ENCODE measurements around the gene VWCE.
"Not testable (repeated sequence)": the region's sequence is repeated elsewhere in the genome, so short reads cannot be mapped to it uniquely, and the experiment has no call there.

VWCE gene

DNA sequence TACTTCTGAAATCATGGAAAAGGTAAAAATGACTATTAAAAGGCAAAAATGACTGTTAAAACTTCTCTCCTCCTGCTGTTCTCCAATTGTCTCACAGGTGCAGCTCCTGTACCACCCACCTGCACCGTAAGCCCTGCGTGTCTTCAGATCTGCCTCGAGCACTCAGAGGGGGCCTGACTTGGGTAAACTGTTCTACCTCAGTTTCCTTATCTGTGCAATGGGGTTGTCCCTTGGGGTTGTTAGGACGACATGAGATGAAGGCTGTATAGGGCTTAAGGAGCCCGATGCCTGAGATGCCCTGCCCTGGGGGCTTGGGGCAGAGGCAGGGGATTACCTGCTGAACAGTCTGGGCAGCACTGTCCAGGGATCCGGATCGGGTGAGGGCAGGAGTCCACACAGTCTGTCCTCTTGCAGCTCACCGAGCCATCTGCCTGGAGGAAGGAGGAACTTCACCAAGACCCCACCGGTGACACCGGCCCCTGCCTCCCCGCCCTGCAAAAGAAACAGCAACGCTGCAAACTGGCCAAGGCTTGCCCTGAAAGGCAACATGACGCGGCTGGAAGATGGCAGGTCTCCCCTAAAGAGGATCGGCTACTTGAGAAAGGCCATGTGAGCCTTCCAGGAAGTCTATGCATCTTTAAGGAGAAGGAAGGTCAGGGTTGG is 26.4 kb downstream of the VWCE start:
- Histone ChIP-seq H2AFZ (ENCODE audit: low read depth, low read length) (no peak overlapping the region), H3K4me1 (ENCODE audit: insufficient read depth, low read length) (no peaks in the 10 kb centered on the region), H3K27me3 (ENCODE audit: insufficient read depth, low read length) (no peaks in the 10 kb centered on the region), H3K36me3 (ENCODE audit: insufficient read depth, low read length) (no peaks in the 10 kb centered on the region), H3K9me3 (ENCODE audit: low read length) (no peaks in the 10 kb centered on the region), H3K4me3 (ENCODE audit: low read length) (no peak overlapping the region)

DNA sequence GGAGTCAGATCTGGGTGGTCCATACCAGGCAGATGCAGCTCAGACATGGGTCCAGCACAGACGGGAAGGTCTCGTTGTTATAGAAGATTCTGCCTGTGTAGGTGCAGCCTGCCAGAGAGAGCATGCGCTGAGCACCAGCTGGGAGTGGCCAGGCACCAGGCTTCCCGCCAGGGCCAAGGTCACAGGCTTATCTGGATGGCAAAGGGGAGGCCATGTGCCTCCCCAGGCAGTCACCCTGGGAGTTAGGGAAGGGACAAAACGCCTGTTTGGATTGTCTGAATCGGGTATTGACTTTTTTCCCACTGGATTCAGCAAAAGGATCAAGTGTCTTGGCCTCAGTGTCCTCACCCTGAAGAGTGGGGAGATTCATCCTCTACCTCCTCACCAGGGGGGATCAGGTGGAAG is 27.7 kb downstream of the VWCE start:
- no peak overlapping the region for H3K4me3 ChIP-seq (ENCODE audit: low read length)
- no peak overlapping the region for H2AFZ ChIP-seq (ENCODE audit: low read depth, low read length)
- no peaks in the 10 kb centered on the region for H3K9me3 ChIP-seq (ENCODE audit: low read length)
- no peaks in the 10 kb centered on the region for H3K36me3 ChIP-seq (ENCODE audit: insufficient read depth, low read length)
- no peaks in the 10 kb centered on the region for H3K4me1 ChIP-seq (ENCODE audit: insufficient read depth, low read length)
- H3K27me3 ChIP-seq (ENCODE audit: insufficient read depth, low read length) = no peaks in the 10 kb centered on the region

GRCh38 chr11:61266602-61267001 is 28.5 kb downstream of the VWCE start:
- H3K27me3 ChIP-seq (ENCODE audit: insufficient read depth, low read length) = no peaks in the 10 kb centered on the region
- no peak overlapping the region for H3K4me3 ChIP-seq (ENCODE audit: low read length)
- H2AFZ ChIP-seq (ENCODE audit: low read depth, low read length) = no peak overlapping the region
- no peaks in the 10 kb centered on the region for H3K9me3 ChIP-seq (ENCODE audit: low read length)
- no peaks in the 10 kb centered on the region for H3K36me3 ChIP-seq (ENCODE audit: insufficient read depth, low read length)
- H3K4me1 ChIP-seq (ENCODE audit: insufficient read depth, low read length) = no peaks in the 10 kb centered on the region

DNA sequence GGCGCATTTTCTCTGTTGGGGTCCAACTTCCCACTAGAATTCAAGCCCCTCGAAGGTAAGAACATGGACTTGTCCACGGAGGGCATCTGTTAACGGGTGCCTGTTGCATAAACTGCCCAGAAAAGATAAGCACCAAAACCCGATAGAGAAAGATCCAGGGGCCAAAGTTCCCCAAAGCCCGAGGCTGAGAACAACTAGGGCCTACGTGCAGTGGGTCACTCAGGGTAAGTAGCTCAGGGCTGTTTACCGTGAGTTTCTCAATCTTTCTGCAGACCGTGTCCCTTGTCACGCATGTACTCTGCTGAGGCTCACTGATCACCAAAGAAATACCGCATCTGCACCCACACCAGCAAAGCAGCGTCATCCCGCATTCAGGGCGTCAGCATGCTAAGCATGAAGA is 29.8 kb downstream of the VWCE start:
- Histone ChIP-seq H3K9me3 (ENCODE audit: low read length) (no peaks in the 10 kb centered on the region), H3K4me3 (ENCODE audit: low read length) (no peak overlapping the region), H3K36me3 (ENCODE audit: insufficient read depth, low read length) (no peaks in the 10 kb centered on the region), H2AFZ (ENCODE audit: low read depth, low read length) (no peak overlapping the region), H3K27me3 (ENCODE audit: insufficient read depth, low read length) (no peaks in the 10 kb centered on the region), H3K4me1 (ENCODE audit: insufficient read depth, low read length) (no peaks in the 10 kb centered on the region)

DNA sequence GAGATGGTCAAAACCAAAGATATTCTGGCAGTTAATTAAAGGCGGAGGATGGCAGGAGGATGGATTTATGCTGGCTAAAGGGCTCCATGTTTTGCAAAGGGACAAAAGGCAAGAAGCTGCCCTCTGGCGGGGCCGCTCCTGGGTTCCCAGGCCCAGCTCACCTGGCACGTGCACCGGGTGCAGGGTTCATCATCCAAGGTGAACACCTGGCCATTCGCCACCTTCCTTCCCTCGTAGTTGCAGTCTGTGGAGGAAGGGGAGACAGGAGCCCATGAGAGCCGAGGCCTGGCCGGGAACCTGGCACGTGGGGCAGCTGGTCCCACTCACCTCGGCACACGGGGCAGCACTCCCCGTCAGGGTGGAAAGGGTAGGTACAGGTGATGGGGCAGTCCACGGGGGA is 30.3 kb downstream of the VWCE start:
- Histone ChIP-seq H3K4me3 (ENCODE audit: low read length) (no peak overlapping the region), H3K9me3 (ENCODE audit: low read length) (no peaks in the 10 kb centered on the region), H2AFZ (ENCODE audit: low read depth, low read length) (no peak overlapping the region), H3K4me1 (ENCODE audit: insufficient read depth, low read length) (no peaks in the 10 kb centered on the region), H3K27me3 (ENCODE audit: insufficient read depth, low read length) (no peaks in the 10 kb centered on the region), H3K36me3 (ENCODE audit: insufficient read depth, low read length) (no peaks in the 10 kb centered on the region)

DNA sequence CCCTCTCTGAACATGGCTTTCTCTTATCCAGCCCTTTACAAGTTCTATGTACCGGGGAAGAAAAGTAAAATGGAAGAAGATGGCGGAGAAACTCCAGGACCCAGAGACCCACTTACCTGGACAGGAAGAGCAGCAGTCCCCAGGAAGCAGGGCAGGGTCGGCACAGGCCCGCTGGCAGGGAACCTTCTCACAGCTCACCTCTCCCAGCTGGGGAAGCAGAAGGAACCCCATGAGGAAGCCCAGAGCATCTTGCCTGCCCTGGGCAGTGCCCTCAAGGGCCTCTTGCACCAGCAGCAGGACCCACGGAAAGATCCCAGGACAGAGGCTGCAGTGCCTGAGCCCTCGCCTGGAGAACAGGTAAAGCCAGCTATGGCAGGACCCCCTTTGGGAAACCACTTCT is 30.7 kb downstream of the VWCE start:
- H3K27me3 ChIP-seq (ENCODE audit: insufficient read depth, low read length) = no peaks in the 10 kb centered on the region
- H3K4me3 ChIP-seq (ENCODE audit: low read length) = no peak overlapping the region
- H3K36me3 ChIP-seq (ENCODE audit: insufficient read depth, low read length) = no peaks in the 10 kb centered on the region

DNA sequence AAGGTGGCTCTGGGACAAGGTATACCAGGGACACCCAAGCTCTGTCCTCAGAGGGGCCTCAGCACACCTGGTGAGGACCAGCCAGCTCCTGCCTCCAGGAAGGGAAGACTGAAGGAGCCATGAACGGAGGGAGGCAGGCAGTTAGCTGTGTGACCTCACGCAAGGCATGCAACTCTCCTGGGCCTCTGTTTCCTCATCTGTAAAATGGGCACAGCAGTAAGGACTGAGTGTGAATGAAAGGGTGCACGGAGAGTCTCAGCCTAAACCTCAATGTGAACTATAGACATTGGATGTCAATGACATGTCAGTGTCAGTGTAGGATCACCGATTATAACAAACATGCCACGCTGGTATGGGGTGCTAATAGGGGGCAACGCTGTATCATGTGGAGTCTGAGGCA is 35.8 kb downstream of the VWCE start:
- no peak overlapping the region for H2AFZ ChIP-seq (ENCODE audit: low read depth, low read length)
- H3K27me3 ChIP-seq (ENCODE audit: insufficient read depth, low read length) = no peaks in the 10 kb centered on the region
- H3K9me3 ChIP-seq (ENCODE audit: low read length) = no peaks in the 10 kb centered on the region
- no peaks in the 10 kb centered on the region for H3K4me1 ChIP-seq (ENCODE audit: insufficient read depth, low read length)
- H3K4me3 ChIP-seq (ENCODE audit: low read length) = no peak overlapping the region
- H3K36me3 ChIP-seq (ENCODE audit: insufficient read depth, low read length) = no peaks in the 10 kb centered on the region

More for the DNA sequence above, 30.7 kb downstream of the VWCE start:
- Histone ChIP-seq H2AFZ (ENCODE audit: low read depth, low read length) (no peak overlapping the region), H3K4me1 (ENCODE audit: insufficient read depth, low read length) (no peaks in the 10 kb centered on the region), H3K9me3 (ENCODE audit: low read length) (no peaks in the 10 kb centered on the region)

GRCh38 chr11:61258546-61258945 is 36.6 kb downstream of the VWCE start:
- no peaks in the 10 kb centered on the region for H3K27me3 ChIP-seq (ENCODE audit: insufficient read depth, low read length)
- H2AFZ ChIP-seq (ENCODE audit: low read depth, low read length) = no peak overlapping the region
- no peak overlapping the region for H3K4me3 ChIP-seq (ENCODE audit: low read length)
- no peaks in the 10 kb centered on the region for H3K36me3 ChIP-seq (ENCODE audit: insufficient read depth, low read length)
- no peaks in the 10 kb centered on the region for H3K9me3 ChIP-seq (ENCODE audit: low read length)
- no peaks in the 10 kb centered on the region for H3K4me1 ChIP-seq (ENCODE audit: insufficient read depth, low read length)

- Histone ChIP-seq H2AFZ (ENCODE audit: low read depth, low read length) (no peak overlapping the region), H3K9me3 (ENCODE audit: low read length) (no peaks in the 10 kb centered on the region), H3K36me3 (ENCODE audit: insufficient read depth, low read length) (no peaks in the 10 kb centered on the region), H3K4me3 (ENCODE audit: low read length) (no peak overlapping the region), H3K4me1 (ENCODE audit: insufficient read depth, low read length) (no peaks in the 10 kb centered on the region), H3K27me3 (ENCODE audit: insufficient read depth, low read length) (no peaks in the 10 kb centered on the region)
Observed at GRCh38 chr11:61256710-61257482, 38.2 kb downstream of the VWCE start.

DNA sequence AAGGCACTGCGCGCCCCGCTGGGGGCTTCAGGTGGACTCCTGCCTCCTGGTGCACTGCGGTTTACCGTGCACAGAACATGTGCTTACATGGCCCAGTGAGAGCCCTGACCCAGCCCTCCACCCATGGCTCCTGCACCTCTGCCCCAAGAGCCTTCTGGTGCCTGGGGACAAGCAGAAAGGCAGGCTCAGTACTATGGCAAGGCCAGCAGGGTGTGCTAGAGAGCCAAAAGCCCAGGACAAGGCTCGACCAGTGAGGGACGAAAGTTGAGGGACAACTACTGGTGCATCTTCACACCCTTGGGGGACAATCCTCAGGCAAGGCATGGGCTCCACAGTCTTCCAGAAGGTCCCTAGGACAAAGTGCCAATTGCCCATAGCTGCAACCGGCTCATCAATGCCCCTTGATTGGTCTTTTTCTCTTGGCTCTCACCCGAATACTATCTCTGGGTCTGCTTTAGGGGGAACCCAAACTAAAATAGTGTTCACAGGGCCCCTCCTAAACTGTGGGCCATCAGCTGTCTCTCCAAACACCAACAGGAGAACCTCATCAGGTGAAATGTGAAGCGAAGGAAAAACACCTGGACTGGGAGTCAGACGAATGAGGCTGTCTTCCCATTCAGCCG is 40.6 kb downstream of the VWCE start:
- no peaks in the 10 kb centered on the region for H3K27me3 ChIP-seq (ENCODE audit: insufficient read depth, low read length)
- H3K4me1 ChIP-seq (ENCODE audit: insufficient read depth, low read length) = no peaks in the 10 kb centered on the region
- no peaks in the 10 kb centered on the region for H3K9me3 ChIP-seq (ENCODE audit: low read length)
- no peak overlapping the region for H3K4me3 ChIP-seq (ENCODE audit: low read length)
- H3K36me3 ChIP-seq (ENCODE audit: insufficient read depth, low read length) = no peaks in the 10 kb centered on the region
- no peak overlapping the region for H2AFZ ChIP-seq (ENCODE audit: low read depth, low read length)

DNA sequence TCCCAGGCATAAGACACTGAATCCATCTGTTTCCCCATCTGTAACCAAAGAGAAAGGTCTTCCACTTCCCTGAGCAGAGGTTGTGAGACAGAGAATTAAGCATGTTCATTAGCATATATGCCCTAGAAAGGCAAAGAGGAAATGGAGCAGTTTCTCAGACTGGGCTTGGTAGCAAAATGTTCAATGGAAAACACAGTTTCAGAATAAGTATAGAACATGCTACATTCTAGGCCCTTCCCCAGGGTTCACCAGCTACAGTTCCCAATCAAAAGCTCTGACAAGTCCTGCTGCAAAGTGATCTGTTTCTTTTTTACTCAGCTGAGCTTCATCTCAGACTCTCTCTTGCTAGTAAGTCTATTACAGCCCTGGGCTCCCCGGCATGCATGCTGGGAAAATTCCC is 42.8 kb downstream of the VWCE start:
- not testable (repeated sequence) for H3K27me3 ChIP-seq (ENCODE audit: insufficient read depth, low read length); H3K4me3 ChIP-seq (ENCODE audit: low read length); H2AFZ ChIP-seq (ENCODE audit: low read depth, low read length); H3K9me3 ChIP-seq (ENCODE audit: low read length); H3K36me3 ChIP-seq (ENCODE audit: insufficient read depth, low read length); H3K4me1 ChIP-seq (ENCODE audit: insufficient read depth, low read length)

- H3K27me3 ChIP-seq (ENCODE audit: insufficient read depth, low read length); H3K9me3 ChIP-seq (ENCODE audit: low read length); H2AFZ ChIP-seq (ENCODE audit: low read depth, low read length); H3K36me3 ChIP-seq (ENCODE audit: insufficient read depth, low read length); H3K4me3 ChIP-seq (ENCODE audit: low read length); H3K4me1 ChIP-seq (ENCODE audit: insufficient read depth, low read length): not testable (repeated sequence)
Observed at GRCh38 chr11:61250796-61251765, 44.0 kb downstream of the VWCE start.

- not testable (repeated sequence) for H3K27me3 ChIP-seq (ENCODE audit: insufficient read depth, low read length); H2AFZ ChIP-seq (ENCODE audit: low read depth, low read length); H3K9me3 ChIP-seq (ENCODE audit: low read length); H3K4me1 ChIP-seq (ENCODE audit: insufficient read depth, low read length); H3K36me3 ChIP-seq (ENCODE audit: insufficient read depth, low read length); H3K4me3 ChIP-seq (ENCODE audit: low read length)
Observed at GRCh38 chr11:61249201-61249600, 45.9 kb downstream of the VWCE start.
